ENCODE results near the gene UBL4A. TPM values are rescaled to one million over a fixed set of nuclear protein-coding genes. Genes with fewer than 3 reads are reported as not detected.

Gene UBL4A
- total RNA-seq: 41.1 TPM in 2 replicates

DNA sequence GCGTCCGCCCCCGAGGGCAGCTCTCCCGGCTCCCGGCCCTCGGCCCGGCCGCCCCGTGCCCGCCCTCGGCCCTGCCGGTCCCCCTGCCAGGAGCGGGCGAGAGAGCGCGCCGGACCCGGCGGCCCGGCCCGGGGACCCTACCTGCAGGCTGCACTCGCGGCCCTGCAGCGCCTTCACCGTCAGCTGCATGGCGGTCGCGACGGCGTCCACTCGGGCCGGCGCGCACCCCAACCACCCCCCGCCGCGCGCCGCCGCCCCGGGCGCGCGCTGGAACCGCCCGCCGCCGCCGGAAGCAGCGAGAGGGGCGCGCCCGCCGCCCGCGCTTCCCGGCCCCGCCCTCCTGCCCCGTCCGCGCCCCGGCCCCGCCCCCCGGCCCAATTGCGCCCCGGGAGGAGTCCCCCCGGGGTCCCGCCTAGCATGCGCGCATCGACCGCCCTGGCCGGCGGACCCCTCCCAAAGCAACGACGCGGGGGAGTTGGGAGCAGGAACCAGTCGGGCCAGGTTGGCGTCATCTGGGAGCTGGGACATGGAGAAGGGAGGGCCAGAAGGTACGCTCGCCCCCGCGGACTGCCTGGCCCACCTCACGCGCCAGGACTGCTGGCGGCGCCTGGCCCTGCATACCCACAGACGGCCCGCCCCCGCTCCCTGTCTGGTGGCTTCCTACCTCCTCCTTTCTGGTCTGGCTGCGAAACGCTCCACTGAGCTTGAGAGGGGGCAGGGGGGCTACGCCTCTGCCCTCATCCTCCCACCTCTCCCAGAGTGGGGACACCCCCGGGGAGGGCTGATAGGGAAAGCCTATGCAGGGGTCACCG is at the start of gene UBL4A:
TSS of gene UBL4A (minus strand) at position 220 of the 812 bp plus-strand sequence. CDS start at position 189, 31 bp downstream.
- DNase-seq (ENCODE audit: extremely low read depth, low read depth, low spot score): no peak

DNA sequence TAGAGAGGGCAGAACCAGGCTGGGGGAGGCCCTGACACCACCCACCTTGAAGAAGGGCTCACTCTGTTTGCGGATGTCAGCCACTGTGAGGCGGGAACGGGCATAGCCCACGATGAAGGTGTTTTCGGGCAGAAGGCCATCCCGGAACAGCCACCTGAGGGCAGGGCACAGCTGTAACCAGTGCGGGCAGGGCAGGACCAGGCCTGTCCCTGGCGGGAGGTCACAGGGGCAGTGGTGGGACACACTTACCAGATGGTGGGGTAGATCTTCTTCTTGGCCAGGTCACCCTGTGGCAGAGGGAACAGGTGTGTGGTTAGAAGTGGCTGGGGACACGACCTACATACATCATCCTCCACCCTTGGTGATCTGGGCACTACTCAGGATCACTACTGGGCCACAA is 49.5 kb upstream of the UBL4A start:
- DNase-seq (ENCODE audit: extremely low read depth, low read depth, low spot score): no peak

GRCh38 chrX:154534526-154535322 is 48.3 kb upstream of the UBL4A start:
- no peak for DNase-seq (ENCODE audit: extremely low read depth, low read depth, low spot score)

DNA sequence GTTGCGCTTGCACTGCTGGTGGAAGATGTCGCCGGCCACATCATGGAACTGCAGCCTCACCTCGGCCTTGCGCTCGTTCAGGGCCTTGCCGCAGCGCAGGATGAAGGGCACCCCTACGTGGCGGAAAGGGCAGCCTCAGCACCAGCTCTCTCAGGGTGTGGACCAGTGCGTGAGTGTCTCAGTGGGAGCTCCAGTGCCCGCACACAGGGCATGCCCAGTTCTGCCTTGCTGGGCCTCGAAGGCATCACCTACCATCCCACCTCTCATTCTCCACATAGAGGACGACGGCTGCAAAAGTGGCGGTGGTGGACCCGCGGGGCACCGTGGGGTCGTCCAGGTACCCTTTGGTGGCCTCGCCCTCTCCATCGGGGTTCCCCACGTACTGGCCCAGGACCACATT is 46.3 kb upstream of the UBL4A start:
- DNase-seq (ENCODE audit: extremely low read depth, low read depth, low spot score): no peak

DNA sequence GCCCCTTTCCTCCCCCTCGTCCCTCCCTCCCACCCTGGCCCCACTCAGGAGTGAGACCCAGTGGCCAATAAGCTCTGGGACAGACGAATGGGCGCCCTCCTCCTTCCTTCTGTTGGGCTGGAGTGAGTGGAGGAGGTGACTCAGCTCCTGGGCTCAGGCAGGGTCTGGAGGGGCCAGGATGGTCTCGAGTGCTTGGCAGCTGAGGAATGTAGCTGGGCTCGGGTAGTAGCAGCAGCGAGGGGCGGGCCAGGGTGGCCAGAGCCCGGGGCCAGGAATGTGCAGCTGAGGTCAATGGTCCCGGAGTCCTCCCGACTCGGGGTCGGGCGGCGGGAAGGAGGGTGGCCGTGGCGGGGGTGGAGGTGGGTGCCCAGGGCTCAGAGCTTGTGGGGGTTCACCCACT is 45.2 kb upstream of the UBL4A start:
- DNase-seq (ENCODE audit: extremely low read depth, low read depth, low spot score): no peak

GRCh38 chrX:154530286-154530685 is 43.9 kb upstream of the UBL4A start:
- DNase-seq (ENCODE audit: extremely low read depth, low read depth, low spot score): no peak

DNA sequence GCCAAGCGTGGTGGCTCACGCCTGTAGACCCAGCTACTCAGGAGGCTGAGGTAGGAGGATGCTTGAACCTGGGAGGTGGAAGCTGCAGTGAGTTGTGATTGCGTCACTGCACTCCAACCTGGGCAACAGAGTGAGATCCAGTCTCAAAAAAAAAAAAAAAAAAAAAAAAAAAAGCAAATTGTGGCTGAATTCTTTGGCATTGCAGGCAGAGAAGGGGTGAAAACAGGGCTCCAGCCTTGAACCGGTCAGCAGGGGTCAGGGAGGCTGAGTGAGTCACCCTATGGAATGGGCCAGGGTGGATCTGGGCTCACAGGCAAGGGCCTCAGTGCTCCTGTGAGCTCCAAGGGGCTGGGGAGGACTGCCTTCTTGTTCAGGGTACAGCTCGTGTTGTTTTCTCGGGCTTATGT is 42.8 kb upstream of the UBL4A start:
- no peak for DNase-seq (ENCODE audit: extremely low read depth, low read depth, low spot score)

- DNase-seq (ENCODE audit: extremely low read depth, low read depth, low spot score): no peak
These were observed 40.7 kb upstream of the UBL4A start for GRCh38 chrX:154526901-154527675.

DNA sequence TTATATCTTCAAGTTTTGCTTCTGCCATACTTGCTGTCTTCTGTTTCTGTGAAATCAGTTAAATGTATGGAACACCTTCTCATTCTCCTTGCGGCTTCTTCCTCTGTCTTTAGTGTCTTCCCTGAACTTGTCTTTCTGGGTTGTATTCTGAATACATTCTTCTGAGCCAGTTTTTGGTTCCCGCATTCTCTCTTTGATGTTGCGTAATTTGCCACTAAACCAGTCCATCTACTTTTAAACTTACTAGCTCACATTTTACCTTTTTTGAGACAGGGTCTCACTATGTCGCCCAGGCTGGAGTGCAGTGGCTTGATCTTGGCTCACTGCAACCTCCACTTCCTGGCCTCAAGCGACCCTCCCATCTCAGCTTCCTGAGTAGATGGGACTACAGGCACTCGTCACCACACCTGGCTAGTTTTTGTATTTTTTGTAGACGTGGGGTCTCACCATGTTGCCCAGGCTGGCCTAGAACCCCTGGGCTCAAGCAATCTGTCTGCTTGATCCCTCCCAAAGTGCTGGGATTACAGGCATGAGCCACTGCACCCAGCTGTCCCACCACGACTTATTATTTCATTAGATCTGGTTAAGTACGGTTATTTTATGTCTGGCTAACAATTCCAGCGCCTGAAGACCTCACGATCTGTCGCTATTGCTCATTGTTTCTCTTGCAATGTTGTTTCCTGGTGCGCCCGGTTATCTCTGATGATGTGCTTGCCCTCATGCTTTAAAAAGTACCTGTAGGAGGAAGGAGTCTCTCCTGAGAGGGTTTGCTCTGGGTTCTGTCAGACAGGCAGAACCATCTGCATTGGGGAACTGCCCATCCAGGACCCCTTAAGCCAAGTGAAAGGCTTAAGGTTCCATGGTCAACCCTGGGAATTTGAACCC is 39.4 kb upstream of the UBL4A start:
- no peak for DNase-seq (ENCODE audit: extremely low read depth, low read depth, low spot score)

- DNase-seq (ENCODE audit: extremely low read depth, low read depth, low spot score): no peak
These were observed 33.0 kb upstream of the UBL4A start for GRCh38 chrX:154519389-154519788.

GRCh38 chrX:154517101-154517781 is 30.8 kb upstream of the UBL4A start:
- DNase-seq (ENCODE audit: extremely low read depth, low read depth, low spot score): no peak

- no peak for DNase-seq (ENCODE audit: extremely low read depth, low read depth, low spot score)
These were observed 30.3 kb upstream of the UBL4A start for GRCh38 chrX:154516656-154517100.

DNA sequence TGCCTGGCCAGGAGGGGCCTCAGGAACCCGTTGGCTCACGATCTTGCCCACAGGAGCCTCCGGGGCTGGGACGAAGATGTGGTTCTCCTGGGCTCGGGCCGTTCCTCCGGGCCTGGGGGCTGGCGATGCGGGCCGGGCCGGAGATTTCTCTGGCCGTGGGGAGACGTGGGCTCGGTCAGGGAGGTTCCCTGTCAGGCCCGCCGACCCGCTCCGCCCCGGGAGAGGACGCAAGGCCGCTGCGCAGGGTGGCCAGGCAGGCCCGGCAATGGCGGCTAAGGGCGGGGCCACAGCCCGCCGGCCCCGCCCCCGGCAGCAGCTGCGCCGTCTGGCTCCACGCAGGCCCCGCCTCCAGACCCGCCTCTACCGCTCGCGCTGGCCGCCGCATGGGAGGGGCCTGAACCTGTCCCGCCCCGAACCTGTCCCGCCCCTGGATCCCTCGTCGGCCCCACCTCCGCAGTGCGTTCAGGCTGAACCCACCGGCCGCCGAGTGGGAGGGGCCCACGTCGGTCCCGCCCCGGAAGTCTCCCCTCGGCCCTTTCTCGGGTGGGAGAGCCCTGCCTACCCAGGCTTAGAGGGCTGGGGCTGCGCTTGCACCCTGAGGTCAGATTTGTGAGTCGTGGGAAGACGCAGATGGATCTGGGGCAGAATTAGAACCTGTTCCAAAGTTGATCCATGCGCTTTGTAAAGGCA is 29.7 kb upstream of the UBL4A start, which contains the start of gene FAM3A:
TSS of gene FAM3A (minus strand) at position 267 of the 690 bp plus-strand sequence. CDS start 460 bp downstream, outside the sequence.
- DNase-seq (ENCODE audit: extremely low read depth, low read depth, low spot score): no peak

DNA sequence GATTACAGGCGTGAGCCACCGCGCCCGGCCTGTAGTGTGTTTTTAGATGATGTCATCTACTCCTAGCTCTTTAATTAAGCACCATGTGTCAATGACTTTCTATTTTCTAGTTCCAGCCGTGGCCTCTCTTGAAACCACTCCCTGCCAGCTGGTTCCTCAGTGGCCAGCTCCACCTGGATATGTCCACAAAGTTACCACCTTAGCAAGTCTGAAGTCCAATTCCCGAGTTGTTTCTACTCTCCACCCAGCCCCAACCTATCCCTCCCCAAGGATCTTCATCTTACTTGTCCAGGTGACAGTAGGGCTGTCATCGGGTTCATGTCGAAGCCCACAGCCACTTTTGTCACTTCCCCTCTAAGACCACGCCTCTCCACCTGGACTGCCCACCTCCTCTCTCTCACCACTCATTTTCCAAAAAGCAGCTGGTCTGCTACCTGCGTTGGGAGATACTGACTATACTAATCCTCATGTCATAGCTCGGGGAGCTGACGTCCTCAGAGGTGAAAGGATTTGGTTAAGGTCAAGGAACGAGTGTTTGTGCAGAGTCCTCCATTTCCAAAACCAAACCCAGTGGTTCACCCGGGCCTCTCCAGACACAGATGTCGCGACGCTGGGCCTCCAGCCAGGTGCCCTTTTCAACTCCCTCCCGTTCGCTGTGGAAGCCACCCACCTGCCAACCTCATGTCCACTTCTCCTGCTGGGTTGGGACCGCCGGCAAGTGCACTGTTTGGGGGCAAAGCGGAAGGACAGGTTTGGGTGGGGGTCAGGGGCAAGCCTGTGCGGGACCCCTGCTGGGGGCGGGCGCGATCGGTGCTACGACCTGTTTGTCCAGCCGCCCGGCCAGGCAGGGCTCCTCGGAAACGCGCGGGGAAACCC is 28.9 kb upstream of the UBL4A start:
- no peak for DNase-seq (ENCODE audit: extremely low read depth, low read depth, low spot score)

DNA sequence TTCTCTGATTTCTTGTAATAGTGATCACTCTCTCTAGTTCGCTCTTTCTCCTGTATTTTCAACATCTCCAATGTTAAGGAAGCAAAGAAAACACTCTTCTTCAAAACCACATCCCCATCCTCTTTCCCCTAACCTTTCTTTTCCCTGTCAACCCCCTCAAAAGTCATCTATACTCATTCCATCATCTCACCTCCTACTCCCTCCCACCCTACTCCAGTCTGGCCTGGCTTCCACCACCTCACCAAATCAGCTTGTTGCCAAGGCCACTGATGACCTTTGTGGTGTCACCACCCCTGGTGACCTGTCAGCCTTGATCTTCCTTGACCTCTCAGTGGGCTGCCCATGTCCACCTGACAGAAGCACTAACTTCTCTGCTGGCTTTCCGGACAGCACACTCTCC is 27.3 kb upstream of the UBL4A start:
- DNase-seq (ENCODE audit: extremely low read depth, low read depth, low spot score): no peak

DNA sequence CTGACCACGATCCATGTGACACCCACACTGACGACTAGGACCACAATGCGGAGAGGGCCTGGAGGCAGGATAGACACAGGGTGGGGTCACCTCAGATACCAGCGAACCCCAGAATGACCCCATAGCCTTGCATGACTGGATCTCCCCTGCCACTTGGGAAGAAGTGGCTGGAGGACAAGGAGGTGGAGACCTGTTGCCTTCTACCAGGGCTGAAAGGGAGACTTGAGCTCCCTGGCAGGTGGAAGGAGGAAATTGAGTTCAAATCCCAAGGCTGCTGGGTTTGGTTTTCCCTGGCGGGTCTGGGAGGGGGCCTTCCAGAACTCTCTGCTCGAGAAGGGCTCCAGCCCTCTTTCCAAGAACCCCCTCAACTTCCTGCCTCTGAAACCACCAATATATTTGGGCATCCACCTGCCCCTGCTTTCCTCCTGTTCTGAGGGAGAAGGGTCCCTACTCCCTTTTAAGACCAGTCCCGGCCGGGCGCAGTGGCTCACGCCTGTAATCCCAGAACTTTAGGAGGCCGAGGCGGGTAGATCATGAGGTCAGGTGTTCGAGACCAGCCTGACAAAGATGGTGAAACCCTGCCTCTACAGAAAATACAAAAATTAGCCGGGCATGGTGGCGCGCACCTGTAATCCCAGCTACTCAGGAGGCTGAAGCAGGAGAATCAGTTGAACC is 26.6 kb upstream of the UBL4A start:
- no peak for DNase-seq (ENCODE audit: extremely low read depth, low read depth, low spot score)

DNA sequence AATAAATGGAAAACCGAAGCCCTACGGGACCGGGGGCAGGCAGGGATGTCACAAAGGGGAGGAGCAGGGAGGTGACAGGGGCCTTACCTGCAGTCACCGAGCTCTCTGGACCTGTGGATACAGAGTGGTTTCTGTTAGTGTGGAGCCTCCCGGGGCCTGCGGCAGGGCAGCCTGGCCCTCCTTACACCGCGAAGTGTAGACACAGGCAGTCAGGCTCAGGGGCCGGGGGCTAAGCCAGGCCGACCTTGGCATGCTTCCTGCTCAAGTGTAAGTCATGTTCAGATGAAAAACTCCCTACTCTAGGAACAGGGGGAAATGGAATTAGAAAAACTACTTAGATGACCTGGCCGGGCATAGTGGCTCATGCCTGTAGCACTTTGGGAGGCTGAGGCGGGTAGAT is 25.3 kb upstream of the UBL4A start:
- no peak for DNase-seq (ENCODE audit: extremely low read depth, low read depth, low spot score)
